RKO (cell line): ENCODE measurements around the gene CHIA.

Source experiments
- DNase-seq: peaks from one replicate; pipeline ENCODE4 v3.0.0-alpha.2; 2016; ENCODE audit warnings: low spot score

Gene CHIA

DNA sequence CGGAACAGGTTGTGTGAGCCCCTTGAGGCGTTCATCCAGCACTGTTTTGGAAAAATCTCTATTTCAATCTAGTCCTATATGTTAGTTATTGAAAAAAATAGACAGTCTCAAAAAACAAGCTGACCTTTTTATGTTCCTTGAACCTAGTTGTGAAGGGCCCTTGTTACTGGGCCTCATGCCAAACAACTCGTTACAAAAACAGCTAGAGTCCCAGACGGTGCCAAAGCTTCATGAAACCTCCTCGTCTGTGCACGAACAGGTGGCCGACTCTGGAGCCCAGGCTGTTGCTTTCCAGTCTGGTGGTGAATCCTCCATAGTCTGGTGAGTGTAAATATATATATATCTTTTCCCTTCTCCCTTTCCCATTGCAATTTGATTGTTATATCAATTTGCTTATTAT, at the start of gene CHIA:
CHIA (plus strand) TSS at position 222 of the 400 bp plus-strand sequence. CDS start 19,617 bp downstream, outside the sequence.
- no peak for DNase-seq

DNA sequence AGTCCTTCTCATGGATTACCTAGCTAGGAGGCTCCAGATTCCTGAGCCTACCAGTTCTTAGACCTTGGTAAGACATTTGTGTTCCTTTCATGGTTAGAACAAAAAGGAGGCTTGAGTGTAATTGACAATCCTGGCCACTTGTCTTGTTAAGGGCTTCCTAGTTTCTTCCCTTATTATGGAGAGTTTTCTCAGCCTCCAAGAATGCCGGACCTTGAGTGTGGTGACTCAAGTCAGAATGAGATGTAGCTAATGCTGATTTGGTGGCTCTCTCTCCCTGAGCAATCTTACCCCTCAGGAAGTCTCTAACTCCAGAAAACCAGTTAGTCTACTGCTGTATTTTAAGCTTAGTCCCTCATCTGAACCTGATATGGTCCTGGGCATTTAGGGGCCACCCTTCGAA, 48.9 kb upstream of the CHIA start:
- peak; percentile 20 for DNase-seq

DNA sequence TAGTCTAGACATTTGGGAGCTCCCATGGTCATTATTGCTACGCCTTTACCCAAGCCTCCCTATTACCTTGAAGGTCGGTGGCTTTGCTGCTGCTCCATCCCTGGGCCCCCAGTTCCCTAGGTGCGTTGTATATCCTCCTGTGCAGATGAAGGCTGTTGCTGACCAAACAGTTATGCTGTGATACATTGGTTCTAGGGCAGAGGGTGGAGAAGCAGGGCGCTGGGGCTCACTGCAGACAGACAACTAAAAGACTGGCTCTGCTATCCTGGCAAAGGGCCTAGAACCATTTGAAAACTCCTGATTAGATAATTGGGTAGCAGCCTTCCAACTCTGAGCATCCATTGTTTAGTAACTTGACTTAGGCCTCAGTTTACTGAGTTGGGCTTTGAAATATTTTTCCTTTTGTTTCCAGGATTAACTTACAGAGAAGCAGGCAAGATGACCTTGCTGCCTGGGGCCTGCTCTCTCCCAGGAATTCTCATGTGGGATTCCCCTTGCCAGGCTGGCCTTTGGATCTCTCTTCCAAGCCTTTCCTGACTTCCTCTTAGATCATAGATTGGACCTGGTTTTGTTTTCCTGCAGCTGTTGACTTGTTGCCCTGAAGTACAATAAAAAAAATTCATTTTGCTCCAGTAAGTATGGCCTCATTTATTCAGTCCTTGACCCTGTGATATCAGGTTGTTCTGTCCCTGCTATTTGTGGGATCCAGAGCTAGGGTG, 47.7 kb upstream of the CHIA start:
- no peak for DNase-seq

DNA sequence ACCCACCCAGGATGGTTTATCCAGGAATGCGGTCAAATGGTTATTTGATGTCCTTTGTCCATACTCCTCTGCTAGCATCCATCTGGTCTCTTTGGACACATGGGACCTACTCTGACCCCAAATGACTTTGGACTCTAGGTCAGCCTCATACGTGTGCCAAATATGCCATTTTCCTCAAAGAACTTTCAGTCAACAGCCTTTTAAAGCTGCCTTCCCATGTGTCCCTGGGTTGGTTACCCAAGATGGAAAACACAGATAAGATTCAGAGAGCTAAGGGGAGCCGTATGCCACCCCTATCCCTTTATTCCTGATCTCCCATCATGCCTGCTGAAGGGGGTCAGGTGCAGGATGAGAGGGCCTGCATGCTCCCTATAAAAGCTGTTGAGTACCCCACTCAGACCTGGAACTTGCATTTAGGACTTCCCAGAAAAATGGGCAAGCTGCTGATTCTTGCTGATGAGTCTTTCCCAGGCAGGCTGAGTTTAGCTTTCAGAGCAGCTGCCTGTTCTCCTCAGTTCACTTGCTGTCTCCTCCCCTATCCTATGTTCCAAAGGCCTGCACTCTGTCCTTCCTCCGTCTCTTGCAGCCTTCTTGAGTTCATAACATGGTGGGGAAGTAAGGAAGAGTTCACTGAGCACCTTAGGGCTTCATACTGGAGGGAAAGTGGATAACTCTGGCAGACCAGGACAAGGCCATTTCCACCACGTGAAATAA, 43.4 kb upstream of the CHIA start:
- no peak for DNase-seq

DNA sequence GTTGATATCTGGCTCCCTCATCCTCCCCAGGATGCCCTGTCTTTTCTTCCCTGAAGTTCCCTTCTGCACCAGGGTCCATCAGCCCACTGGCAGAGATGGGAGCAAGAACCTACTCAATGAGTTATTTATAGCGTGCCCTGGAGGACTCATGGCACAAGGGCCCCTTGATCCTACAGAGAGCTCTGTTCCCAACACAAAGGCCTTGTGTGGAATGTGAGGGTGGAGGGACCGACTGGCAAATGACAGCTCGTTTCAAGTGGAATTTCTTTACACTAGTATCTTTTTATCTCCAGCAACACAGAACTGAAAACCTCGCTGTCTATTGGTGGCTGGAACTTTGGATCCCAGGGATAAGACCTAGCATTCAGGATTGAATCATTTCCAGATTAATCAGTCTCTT, 40.7 kb upstream of the CHIA start:
- no peak for DNase-seq

DNA sequence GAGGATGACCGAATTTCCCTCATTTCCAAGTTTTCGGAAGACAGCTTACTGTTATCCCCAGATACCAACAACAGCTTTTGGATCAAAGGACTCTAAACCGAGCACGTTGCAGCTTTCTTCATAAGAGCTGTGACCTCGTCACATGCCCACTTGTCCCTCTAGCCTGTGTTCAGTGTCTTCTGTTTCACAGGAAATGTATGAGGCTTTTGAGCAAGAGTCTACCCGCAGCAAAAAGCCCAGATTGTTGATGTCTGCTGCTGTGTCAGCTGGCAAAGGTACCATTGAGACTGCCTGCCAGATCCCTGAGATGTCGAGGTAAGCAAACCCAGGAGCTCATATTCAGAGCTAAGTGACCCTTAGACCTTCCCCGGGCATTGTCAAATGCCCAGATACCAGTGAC, 39.1 kb upstream of the CHIA start:
- DNase-seq = no peak

DNA sequence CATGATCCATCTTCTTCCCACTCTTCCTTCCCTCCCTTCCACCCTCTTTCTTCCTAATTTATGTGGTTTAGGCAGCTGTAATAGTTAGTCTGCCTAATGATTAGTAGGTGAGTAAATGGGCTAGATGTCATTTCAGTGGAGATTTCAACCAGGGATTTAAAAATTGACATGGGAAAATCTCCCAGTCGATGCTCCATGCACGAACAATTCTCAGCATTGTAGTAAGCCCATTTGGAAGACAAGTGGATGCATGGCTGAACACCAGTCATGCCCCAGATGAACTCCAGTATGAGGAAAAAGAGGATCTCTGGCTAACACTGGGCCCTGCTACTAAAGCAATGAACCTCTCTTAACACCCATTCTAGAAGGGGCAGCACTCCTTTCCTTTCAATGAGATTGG, 37.9 kb upstream of the CHIA start:
- no peak for DNase-seq

DNA sequence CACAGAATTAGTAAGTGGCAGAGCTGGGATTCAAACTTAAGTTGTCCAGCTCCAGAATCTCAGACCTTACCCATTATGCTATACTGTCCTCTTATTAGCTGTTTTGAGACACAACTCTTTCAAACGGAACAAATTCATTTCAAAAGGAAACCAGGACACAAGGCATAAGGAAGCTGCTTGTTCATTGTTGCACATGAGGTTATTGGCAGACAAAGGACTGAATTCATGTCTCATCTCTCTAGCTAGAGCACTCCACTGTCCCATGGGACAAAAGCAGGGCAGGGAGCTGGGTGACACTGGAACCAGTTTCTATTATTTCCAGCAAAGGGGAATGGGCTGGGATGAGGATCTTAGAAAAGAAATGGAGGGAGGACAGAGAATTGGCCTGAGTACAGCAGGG, 36.8 kb upstream of the CHIA start:
- no peak for DNase-seq

DNA sequence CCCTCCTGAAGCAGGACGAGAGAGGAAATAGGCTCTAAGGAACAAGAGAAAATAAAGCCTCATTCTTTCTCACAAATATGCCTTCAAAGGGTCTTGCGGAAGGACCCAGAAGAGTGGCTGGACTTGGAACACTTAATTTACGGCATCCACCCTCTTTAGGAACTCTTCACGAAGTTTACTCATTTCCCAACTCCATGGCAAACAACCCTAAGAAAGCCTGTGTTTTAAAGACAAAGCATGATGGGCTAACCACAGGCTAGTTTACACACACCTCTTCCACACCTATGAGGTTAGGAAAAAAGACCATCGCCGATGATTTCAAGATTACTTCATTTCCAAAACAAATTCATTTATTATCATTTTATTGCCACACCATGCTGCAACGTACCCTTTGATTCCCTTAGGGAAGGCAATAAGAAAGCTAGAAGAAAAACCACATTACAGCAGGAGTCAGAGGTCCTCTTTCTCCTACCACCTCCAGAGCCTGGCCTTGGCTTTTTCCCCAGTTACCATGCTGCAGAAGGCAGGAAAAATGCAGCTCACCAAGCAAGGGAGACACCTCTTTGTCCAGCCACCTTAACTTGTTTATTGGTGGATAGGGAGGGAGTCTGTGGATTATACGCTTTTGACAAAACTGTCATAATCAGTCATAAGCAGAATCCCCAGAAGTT, 33.5 kb upstream of the CHIA start:
- DNase-seq = no peak

DNA sequence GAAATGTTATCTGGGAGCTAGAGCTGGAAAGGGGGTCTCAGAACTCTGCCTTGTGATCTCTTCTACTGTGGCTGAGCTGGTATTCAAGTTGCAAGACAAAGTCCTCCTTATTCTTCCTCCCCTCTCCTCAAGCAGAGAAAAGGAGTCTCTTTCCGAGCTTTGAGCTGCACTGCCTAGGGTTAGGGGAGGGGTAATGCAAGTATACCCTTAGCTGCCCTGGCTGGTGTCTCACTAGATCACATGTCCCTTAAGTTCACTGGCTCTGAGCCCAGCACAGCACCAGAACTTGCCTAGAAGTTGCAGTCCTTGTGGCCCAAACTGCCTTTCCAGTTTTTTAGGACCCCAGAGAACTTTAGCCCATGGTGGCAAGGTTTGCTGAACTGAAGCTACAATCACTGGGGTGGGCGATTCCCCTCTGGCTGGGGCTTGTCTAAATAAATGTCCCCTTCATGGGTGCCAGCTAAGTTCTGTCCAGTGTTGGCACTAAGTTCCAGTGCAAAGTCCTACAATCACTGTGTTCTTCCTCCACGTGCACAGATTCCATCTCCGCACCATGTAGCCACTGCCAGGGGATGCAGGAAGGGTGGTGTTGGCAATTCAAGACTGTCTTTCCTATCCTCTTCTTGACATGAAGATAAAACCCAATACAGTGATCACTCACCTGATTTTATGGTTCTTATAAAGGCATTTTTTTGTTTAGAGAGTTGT, 22.7 kb upstream of the CHIA start:
- no peak for DNase-seq

DNA sequence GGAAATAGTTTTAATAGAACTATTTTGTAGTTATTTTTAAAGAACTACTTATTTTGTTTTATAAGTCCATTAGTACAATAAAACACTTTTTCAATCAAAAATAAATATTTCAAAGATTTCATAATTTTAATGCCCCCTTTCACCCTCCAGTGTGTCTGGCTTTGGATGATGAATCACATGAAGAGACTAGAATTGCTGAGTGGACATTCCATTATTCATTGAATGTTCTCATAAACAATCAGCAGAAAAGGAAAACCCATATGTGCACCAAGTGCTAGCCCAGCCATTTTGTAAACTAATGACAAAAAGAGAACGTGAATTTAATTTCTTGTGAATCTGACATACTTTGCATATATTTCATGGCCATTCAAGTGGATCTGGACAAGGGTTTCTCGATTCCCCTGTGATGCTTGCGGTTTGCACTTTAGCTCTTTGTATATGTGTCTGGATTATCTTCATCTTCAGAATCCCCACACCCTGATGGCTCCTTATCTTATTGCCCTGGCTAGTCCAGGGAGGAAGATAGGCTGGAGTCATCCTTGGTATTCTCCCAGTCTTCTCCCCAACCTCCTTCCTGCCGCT, 20.7 kb upstream of the CHIA start:
- no peak for DNase-seq

DNA sequence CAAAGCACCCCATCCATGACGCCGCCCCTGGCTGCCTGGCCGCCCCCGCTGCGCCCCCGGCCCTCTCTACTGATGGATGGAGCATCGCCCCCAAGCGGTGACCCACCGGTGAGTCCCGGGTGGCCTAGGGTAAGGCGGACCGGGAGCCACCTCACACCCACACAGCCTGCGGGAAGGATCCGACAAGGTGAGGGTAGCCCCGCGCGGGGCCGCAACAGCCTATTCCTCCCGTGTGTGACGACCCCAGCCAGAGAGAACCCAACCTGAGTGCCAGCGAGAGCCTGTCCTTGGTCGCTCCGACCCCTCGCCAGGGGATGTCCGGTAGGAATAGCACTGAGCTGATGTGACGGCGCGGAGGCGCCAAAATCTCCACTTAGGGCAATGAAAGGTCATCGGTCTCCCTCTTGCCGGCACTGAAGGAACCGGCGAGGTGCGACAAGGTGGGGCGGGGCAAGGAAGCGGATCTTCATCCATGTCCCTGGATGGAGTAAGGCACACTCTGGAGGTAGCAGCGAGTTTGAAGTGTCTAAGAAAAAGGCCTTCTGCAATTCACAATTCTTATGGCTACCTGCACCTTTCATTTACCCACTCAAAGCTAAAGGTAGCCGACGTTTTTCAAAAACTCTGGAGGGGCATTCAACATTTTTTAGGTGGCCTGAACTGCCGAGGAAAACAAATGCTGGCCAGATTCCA, 19.7 kb upstream of the CHIA start:
- DNase-seq = no peak

DNA sequence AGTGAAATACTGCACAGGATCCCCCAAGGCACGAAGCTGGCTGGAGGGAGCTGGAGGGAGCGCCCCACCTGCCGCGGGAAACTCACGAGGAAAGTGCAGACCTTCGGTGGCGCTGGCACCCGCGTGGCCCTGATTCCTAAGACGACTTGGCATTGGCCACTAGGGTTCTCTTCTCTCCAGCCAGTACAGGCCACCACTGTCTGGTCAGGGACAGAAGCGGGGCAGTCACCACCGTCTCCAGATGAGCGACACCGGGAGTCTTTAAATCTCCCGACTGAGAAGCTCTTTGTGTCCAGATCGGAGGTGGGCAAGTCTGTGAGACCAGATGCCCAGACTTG, 19.2 kb upstream of the CHIA start:
- no peak for DNase-seq

DNA sequence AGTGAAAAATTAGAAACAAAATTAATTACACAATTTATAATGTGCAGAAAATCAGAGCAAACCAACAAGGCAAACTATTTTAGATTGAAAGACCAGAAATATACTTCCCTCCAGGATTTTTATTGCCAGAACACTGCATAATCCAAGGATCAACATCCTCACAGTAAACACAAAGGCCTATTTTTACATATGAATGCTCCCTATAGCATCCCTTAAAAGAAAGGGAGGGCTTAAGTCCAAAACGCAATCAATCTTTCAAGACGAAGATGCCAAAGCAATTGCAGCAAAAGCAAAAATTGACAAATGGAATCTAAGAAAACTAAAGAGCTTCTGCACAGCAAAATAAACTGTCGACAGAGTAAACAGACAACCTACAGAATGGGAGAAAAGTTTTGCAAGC, 18.6 kb upstream of the CHIA start:
- DNase-seq = no peak

DNA sequence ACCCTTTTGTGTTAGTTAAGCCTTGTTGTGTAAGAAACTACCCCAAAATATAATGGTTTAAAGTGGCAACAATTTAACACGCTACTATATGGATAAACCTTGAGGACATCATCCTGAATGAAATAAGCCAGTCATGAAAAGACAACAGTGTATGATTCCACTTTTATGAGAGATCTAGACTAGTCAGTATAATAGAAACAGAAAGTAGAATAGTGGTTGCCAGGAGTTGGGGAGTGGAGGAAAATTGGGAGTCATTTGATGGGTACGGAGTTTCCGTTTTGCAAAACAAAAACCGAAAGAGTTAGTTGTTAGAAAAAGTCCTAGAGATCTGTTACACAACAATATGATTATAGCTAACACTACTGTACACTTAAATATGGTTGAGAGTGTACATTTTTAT, 16.0 kb upstream of the CHIA start:
- no peak for DNase-seq

DNA sequence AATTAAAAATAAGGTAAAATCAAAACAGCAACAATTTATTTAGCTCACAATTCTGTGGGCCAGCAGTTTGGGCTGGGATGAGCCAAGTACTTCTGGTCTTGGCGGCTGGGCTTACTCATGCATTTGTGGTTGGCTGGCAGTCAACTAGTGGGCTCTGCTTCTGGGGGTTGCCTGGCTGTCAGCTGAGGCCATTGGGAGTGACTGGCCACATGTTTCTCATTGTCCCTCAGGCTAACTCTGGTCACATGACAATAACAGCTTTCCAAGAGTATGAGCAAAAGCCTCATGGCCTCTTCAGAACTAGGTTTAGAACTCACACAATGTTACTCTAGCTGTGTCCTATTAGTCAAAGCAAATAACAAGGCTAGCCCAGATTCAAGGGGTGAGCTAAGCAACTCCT, 15.6 kb upstream of the CHIA start:
- peak; percentile 5 for DNase-seq

DNA sequence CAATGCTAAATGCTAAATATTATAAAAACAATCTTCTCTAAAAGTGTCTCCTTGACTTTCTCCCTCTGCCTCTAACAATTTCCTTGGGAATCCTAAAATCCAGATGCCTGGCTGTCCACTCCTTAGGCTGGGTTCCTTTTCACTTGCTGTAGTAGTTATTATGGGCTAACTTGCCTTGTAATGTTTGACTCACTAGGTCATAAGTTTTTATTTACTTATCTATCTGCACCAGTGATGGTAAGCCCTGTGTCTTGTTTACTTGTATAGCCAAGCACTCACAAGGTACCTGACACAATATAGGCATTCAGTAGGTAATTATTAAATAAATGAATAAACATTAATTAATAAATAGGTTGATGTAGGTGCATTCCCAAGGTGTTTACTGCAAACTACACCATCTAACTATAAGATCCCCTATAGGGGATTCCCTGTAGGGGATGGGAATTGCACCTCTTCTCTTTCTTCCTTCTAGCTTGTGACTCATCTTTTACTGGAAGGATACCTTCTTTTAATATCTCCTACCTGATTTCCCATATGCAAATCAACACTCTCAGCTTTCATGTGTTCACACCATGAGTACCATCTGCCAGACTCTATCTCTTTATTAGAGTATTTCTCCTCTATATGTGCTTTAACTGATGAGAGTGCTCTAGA, 14.7 kb upstream of the CHIA start:
- DNase-seq = no peak

DNA sequence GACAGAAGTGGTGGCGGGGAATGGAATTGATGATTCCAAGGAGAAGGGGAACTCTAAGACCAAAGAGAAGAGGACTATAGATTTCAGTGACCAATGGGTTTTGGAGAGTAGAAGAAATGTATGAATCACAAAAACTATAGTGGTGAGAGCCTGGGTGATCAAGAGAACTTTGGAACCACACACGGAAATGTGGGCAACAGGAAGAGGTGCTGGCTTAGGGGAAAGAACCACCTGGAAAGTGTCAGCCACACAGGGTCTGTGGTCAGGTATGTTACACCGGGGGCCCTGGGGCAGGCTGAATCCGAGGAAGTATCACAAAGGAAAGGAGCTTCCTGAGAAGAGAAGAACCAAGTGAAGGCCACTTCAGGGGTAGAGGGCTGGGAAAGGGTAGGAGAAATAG, 11.5 kb upstream of the CHIA start:
- DNase-seq = no peak

DNA sequence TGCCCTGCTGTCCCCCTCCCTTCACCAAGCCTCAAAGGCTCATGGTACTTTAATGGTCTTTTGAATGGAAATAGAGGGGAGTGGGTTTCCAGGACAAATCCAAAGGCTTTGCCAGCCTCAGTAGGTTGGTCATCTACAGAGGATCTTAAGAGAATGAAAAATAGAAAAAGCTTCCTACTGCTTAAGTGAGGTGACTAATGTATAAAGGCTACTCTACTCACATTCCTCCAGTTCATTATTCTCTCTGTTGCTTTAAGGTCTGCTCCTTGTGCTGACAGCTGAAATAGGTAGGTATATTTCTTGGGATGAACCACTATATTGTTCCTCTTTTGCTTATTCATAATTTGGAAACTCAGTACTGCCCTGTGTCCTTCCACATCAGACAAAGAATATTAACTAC, 10.4 kb upstream of the CHIA start:
- no peak for DNase-seq

DNA sequence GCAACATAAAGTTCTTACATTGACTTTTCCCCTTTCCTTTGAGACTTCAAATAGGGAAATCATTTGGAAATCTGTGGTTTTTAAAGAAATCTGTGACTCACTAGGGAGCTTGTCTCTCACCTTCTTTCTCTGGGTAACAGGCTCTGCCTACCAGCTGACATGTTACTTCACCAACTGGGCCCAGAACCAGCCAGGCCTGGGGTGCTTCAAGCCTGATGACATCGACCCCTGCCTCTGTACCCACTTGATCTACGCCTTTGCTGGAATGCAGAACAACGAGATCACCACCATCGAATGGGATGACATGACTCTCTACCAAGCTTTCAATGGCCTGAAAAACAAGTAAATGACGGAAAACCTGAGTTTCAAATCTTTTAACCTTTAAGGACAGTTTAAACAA, 9.2 kb upstream of the CHIA start:
- no peak for DNase-seq

DNA sequence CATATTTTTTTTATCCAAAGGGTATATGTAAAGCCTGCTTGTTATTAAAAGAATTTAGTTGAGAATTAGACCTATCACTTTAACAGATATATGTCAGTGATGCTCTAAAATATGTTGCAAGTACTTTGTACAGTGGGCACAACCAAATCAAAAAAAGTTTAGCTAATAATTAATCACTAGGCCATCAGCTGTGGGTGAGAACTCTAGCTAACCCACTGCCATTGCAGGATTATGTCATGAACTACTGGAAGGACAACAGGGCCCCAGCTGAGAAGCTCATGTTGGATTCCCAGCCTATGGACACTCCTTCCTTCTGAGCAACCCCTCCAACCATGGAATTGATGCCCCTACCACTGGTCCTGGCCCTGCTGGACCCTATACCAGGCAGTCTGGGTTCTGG, 6.8 kb upstream of the CHIA start:
- DNase-seq = no peak
